K562 (cell line): ENCODE data around the gene MAST1. TPM values are rescaled to one million over a fixed set of nuclear protein-coding genes. Genes with fewer than 3 reads are reported as not detected.

ENCODE experiments used
- ATF2 ChIP-seq: sonication (generic); formaldehyde crosslinking; IDR thresholded peaks from 2 replicates; pipeline ENCODE4 v1.8.1; 2022; ENCODE audit warnings: missing genetic modification reagents
- CBFA2T3 ChIP-seq: fragments of 450-650 bp; IDR thresholded peaks from 2 replicates; pipeline ENCODE4 v1.6.1; 2017
- EZH2 ChIP-seq: IDR thresholded peaks from 2 replicates; pipeline ENCODE4 v1.6.1; 2012; ENCODE audit warnings: low read depth, mild to moderate bottlenecking, inconsistent platforms, low read length, borderline replicate concordance
- FOXM1 ChIP-seq, 2 experiments: fragments of 450-650 bp in 1 of 2; sonication (generic) in 1 of 2; formaldehyde crosslinking in 1 of 2; IDR thresholded peaks; 2 replicates each; pipeline versions ENCODE4 v1.6.1 to v1.9.0; 2017 to 2022; ENCODE audit warnings: low read depth in 2 of 2, mild to moderate bottlenecking in 2 of 2, missing genetic modification reagents in 1 of 2, moderate library complexity in 1 of 2
- KAT7 ChIP-seq: sonication (generic); formaldehyde crosslinking; IDR thresholded peaks from 2 replicates; pipeline ENCODE4 v1.8.0; 2022; ENCODE audit warnings: missing genetic modification reagents, mild to moderate bottlenecking, borderline replicate concordance
- LEF1 ChIP-seq: fragments of 450-650 bp; IDR thresholded peaks from 2 replicates; pipeline ENCODE4 v1.6.1; 2016; ENCODE audit warnings: mild to moderate bottlenecking
- MITF ChIP-seq: IDR thresholded peaks from 2 replicates; pipeline ENCODE4 v1.6.1; 2014; ENCODE audit warnings: antibody characterized with exemption
- NCOR1 ChIP-seq: fragments of 450-650 bp; IDR thresholded peaks from 2 replicates; pipeline ENCODE4 v1.6.1; 2016; ENCODE audit warnings: mild to moderate bottlenecking, moderate library complexity
- NRF1 ChIP-seq, 2 experiments: fragments of 450-650 bp; IDR thresholded peaks in 1 of 2; conservative IDR thresholded peaks in 1 of 2; 2 replicates each; pipeline ENCODE4 v1.6.1; 2014; ENCODE audit warnings: mild to moderate bottlenecking in 2 of 2
- POLR2G ChIP-seq: fragments of 200-400 bp; formaldehyde crosslinking; IDR thresholded peaks from 2 replicates; pipeline ENCODE4 v1.6.1; 2017; ENCODE audit warnings: low read depth, mild to moderate bottlenecking, antibody characterized with exemption, low read length, moderate library complexity
- SIRT6 ChIP-seq: IDR thresholded peaks from one replicate; pipeline ENCODE4 v1.6.1; 2012; ENCODE audit warnings: low read depth, mild to moderate bottlenecking, control low read depth, inconsistent platforms, low read length, moderate library complexity
- TAL1 ChIP-seq: fragments of 450-650 bp; IDR thresholded peaks from 2 replicates; pipeline ENCODE4 v1.6.1; 2016; ENCODE audit warnings: mild to moderate bottlenecking
- polyA plus RNA-seq, 8 experiments: library from polyadenylated mRNA; depleted of rRNA in 4 of 8; stranded (reverse) in 5 of 8; unstranded in 3 of 8; fragments of >200 nt; fragmentation: Nextera tagmentation in 2 of 8; fragmentation: Illumina TruSeq in 1 of 8; extraction: Ambion mirVana in 2 of 8; extraction: Trizol in 1 of 8; gene quantifications; 2 replicates each; pipeline versions ENCODE4 v1.2.1 to v1.2.3, GENCODE V29; 2011 to 2014; ENCODE audit warnings: inconsistent platforms in 1 of 8, missing spikeins in 1 of 8
- total RNA-seq, 7 experiments: library from RNA; depleted of rRNA in 6 of 7; stranded (reverse); fragments of >200 nt in 6 of 7; fragmentation: Illumina TruSeq in 2 of 7; extraction: Trizol in 2 of 7; gene quantifications; 2 replicates each; pipeline versions ENCODE4 v1.2.1 to v1.2.3, GENCODE V29; 2011 to 2021; ENCODE audit warnings: low replicate concordance in 1 of 7
- TF ChIP-seq, protein P1 (sequence below), 2 experiments: fragments of 450-650 bp; conservative IDR thresholded peaks; 2 replicates each; pipeline ENCODE4 v1.6.1; 2017; ENCODE audit warnings: mild to moderate bottlenecking in 2 of 2, moderate library complexity in 2 of 2
- TF ChIP-seq, protein P2 (sequence below): sonication (generic); formaldehyde crosslinking; IDR thresholded peaks from 2 replicates; pipeline ENCODE4 v1.8.1; 2023; ENCODE audit warnings: mild to moderate bottlenecking, missing genetic modification reagents
- TF ChIP-seq, protein P3 (sequence below): fragments of 150-350 bp; IDR thresholded peaks from 2 replicates; pipeline ENCODE4 v1.6.1; 2014; ENCODE audit warnings: low read depth, mild to moderate bottlenecking, low read length, borderline replicate concordance

Gene MAST1
- total and polyA plus RNA-seq, 9 of the 15 experiments (the other 6 are each of a cell fraction or from before 2014, with no cell fraction given) = 0.48 to 10.3 (median 3.9) TPM

GRCh38 chr19:12792051-12792852 lies 46.1 kb upstream of the MAST1 start (continued):
- TF ChIP-seq, protein P1, sequence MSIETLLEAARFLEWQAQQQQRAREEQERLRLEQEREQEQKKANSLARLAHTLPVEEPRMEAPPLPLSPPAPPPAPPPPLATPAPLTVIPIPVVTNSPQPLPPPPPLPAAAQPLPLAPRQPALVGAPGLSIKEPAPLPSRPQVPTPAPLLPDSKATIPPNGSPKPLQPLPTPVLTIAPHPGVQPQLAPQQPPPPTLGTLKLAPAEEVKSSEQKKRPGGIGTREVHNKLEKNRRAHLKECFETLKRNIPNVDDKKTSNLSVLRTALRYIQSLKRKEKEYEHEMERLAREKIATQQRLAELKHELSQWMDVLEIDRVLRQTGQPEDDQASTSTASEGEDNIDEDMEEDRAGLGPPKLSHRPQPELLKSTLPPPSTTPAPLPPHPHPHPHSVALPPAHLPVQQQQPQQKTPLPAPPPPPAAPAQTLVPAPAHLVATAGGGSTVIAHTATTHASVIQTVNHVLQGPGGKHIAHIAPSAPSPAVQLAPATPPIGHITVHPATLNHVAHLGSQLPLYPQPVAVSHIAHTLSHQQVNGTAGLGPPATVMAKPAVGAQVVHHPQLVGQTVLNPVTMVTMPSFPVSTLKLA (conservative IDR thresholded peaks at IDR 0.05) = peak; percentile 58 to 75; a peak in 3 of 4 replicates
- TF ChIP-seq KAT7 (CRISPR knock-in tag) (peak; percentile 66; the same call in 1 of the 2 replicates), CBFA2T3 (peak; percentile 42), NRF1 (conservative IDR thresholded peaks at IDR 0.05 in 1 of 2, IDR thresholded peaks at IDR 0.05 in 1 of 2) (peak; percentile 56 to 68), NCOR1 (0 out of 2 replicates have a peak, but pooled peaks have one; percentile 9), EZH2 (no peak), POLR2G (peak; percentile 80), SIRT6 (no peak), ATF2 (CRISPR knock-in tag) (no peak), MITF (no peak), FOXM1 (IDR thresholded peaks at IDR 0.05; ENCODE audit: low read depth) (no peak), FOXM1 (CRISPR knock-in tag; IDR thresholded peaks at IDR 0.05; ENCODE audit: low read depth) (no peak), TAL1 (no peak), LEF1 (no peak)
- TF ChIP-seq, protein P2, sequence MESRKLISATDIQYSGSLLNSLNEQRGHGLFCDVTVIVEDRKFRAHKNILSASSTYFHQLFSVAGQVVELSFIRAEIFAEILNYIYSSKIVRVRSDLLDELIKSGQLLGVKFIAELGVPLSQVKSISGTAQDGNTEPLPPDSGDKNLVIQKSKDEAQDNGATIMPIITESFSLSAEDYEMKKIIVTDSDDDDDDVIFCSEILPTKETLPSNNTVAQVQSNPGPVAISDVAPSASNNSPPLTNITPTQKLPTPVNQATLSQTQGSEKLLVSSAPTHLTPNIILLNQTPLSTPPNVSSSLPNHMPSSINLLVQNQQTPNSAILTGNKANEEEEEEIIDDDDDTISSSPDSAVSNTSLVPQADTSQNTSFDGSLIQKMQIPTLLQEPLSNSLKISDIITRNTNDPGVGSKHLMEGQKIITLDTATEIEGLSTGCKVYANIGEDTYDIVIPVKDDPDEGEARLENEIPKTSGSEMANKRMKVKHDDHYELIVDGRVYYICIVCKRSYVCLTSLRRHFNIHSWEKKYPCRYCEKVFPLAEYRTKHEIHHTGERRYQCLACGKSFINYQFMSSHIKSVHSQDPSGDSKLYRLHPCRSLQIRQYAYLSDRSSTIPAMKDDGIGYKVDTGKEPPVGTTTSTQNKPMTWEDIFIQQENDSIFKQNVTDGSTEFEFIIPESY (CRISPR knock-in tag) = no peak
- TF ChIP-seq, protein P3, sequence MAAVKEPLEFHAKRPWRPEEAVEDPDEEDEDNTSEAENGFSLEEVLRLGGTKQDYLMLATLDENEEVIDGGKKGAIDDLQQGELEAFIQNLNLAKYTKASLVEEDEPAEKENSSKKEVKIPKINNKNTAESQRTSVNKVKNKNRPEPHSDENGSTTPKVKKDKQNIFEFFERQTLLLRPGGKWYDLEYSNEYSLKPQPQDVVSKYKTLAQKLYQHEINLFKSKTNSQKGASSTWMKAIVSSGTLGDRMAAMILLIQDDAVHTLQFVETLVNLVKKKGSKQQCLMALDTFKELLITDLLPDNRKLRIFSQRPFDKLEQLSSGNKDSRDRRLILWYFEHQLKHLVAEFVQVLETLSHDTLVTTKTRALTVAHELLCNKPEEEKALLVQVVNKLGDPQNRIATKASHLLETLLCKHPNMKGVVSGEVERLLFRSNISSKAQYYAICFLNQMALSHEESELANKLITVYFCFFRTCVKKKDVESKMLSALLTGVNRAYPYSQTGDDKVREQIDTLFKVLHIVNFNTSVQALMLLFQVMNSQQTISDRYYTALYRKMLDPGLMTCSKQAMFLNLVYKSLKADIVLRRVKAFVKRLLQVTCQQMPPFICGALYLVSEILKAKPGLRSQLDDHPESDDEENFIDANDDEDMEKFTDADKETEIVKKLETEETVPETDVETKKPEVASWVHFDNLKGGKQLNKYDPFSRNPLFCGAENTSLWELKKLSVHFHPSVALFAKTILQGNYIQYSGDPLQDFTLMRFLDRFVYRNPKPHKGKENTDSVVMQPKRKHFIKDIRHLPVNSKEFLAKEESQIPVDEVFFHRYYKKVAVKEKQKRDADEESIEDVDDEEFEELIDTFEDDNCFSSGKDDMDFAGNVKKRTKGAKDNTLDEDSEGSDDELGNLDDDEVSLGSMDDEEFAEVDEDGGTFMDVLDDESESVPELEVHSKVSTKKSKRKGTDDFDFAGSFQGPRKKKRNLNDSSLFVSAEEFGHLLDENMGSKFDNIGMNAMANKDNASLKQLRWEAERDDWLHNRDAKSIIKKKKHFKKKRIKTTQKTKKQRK = no peak
